CD4-positive, alpha-beta memory T cell (primary cell): ENCODE results near the gene ATXN1. TPM values are rescaled to one million over a fixed set of nuclear protein-coding genes. Genes with fewer than 3 reads are reported as not detected.

Experiments
- CTCF ChIA-PET: fragments of 350-600 bp; sonication (Branson Sonifier 250); formaldehyde crosslinking; loops from one replicate; lab custom pipeline; 2021; ENCODE audit warnings: inconsistent platforms; ENCODE audit not compliant: partially characterized antibody; lab: Charles Lee
- POLR2A ChIA-PET: fragments of 350-600 bp; sonication (Branson Sonifier 250); formaldehyde crosslinking; loops from one replicate; lab custom pipeline; 2021; ENCODE audit not compliant: partially characterized antibody; lab: Charles Lee
- DNase-seq, 5 donors: peaks; one replicate each; pipeline versions ENCODE4 v3.0.0 to v3.0.0-alpha.2; 2020 to 2022; ENCODE audit warnings: mixed read lengths in 1 of 5
- H3K27ac ChIP-seq: one replicate; pipeline ENCODE4 v1.7.0; 2013; ENCODE audit warnings: low read depth, low read length
- H3K27me3 ChIP-seq: 2 replicates; pipeline ENCODE4 v1.7.0; 2013; ENCODE audit warnings: mild to moderate bottlenecking, low read length, moderate library complexity; ENCODE audit not compliant: insufficient read depth
- H3K36me3 ChIP-seq: 2 replicates; pipeline ENCODE4 v1.7.0; 2013; ENCODE audit warnings: mild to moderate bottlenecking, low read length, moderate library complexity; ENCODE audit not compliant: insufficient read depth
- H3K4me1 ChIP-seq: 2 replicates; pipeline ENCODE4 v1.7.0; 2013; ENCODE audit warnings: mild to moderate bottlenecking, low read length, moderate library complexity; ENCODE audit not compliant: insufficient read depth
- H3K4me3 ChIP-seq, 2 donors: one replicate each; pipeline ENCODE4 v1.7.0; 2013; ENCODE audit warnings: low read length in 2 of 2, mild to moderate bottlenecking in 1 of 2
- H3K9me3 ChIP-seq, 2 donors: one replicate each; pipeline ENCODE4 v1.7.0; 2013; ENCODE audit warnings: low read length in 2 of 2, control low read depth in 1 of 2; ENCODE audit not compliant: control insufficient read depth in 1 of 2
- H3K27ac Mint-ChIP-seq, 7 donors: one replicate each; pipeline ENCODE4 v1.8.0; 2020 to 2021; ENCODE audit warnings: mixed read lengths in 7 of 7, mild to moderate bottlenecking in 6 of 7, inconsistent platforms in 3 of 7, moderate library complexity in 3 of 7
- H3K27me3 Mint-ChIP-seq, 2 donors: one replicate each; pipeline ENCODE4 v1.8.0; 2020 to 2021; ENCODE audit warnings: mixed read lengths in 2 of 2
- H3K36me3 Mint-ChIP-seq, 2 donors: one replicate each; pipeline ENCODE4 v1.8.0; 2020 to 2021; ENCODE audit warnings: mixed read lengths in 2 of 2, inconsistent platforms in 1 of 2, mild to moderate bottlenecking in 1 of 2
- H3K4me1 Mint-ChIP-seq, 4 donors: one replicate each; pipeline ENCODE4 v1.8.0; 2020 to 2021; ENCODE audit warnings: mixed read lengths in 4 of 4, mild to moderate bottlenecking in 1 of 4
- H3K4me3 Mint-ChIP-seq, 8 donors: one replicate each; pipeline ENCODE4 v1.8.0; 2020 to 2021; ENCODE audit warnings: mixed read lengths in 8 of 8, mild to moderate bottlenecking in 7 of 8, moderate library complexity in 6 of 8, inconsistent platforms in 3 of 8
- H3K9me3 Mint-ChIP-seq, 8 donors: one replicate each; pipeline ENCODE4 v1.8.0; 2020 to 2021; ENCODE audit warnings: mixed read lengths in 8 of 8, mild to moderate bottlenecking in 5 of 8, inconsistent platforms in 3 of 8, moderate library complexity in 1 of 8
- intact Hi-C: fragments of 100-400 bp; cut with micrococcal nuclease; formaldehyde crosslinking; loops from one replicate; pipeline ENCODE4 v1.15.1; 2023
- polyA plus RNA-seq, 2 donors: library from polyadenylated mRNA; unstranded; fragments of 300-500 nt; fragmentation: Illumina TruSeq; gene quantifications; one replicate each; pipeline ENCODE4 v1.2.3, GENCODE V29; 2021
- total RNA-seq, 2 experiments: library from RNA; stranded (reverse); gene quantifications; one replicate each; pipeline ENCODE4 v1.2.3, GENCODE V29; 2021

Gene ATXN1
- total and polyA plus RNA-seq, 4 experiments from 2014 or later = 10.5 to 97.4 (median 56.9) TPM

DNA sequence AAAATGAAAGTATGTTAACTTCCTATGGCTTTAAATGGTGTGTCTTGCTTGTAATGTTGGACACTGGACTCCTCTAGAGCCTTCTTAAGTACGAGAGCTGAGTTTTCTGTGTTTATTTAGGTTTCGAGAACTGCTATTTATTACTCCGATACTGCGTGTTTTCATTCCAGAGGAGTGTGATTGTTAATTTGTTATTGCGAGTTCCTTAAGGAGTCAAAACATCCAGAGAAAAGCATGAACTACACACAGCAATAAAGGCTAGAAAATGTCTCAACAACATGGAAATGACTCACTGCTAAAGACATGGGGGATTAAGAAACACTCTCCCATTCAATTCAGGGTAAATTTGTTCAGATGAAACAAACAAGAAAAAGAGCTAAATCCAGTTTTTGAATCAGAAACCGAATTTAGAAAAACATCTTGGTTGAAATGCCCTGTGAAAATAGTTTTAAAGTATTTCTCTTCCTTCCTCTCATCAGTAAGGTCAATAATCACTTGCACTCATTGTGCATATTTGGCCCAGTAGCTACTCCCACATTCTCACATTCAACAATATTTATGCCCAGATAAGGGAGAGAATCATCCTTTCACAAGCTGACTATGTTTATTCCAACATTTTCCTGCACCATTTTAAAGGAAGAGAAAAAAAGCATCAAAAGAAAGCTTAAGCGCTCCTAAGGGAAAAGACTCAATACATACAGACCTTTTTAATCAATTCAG, 36.0 kb downstream of the ATXN1 start:
- peak overlapping the region in 2 of 7 donors; percentile 45 to 74 for H3K27ac Mint-ChIP-seq
- H3K27me3 ChIP-seq = no peaks in the 10 kb centered on the region
- H3K27ac ChIP-seq = no peak overlapping the region
- intact Hi-C loops = no loop called here
- ChIA-PET POLR2A (interaction anchor here (0.7 kb wide), 1 partner anchor 66 kb away, joined by 3 read pairs; no protein-coding TSS in a partner anchor), CTCF (interaction anchor here (1.3 to 3.0 kb wide), 6 partner anchors 8 to 214 kb away, joined by 3 to 15 read pairs (median 9); no protein-coding TSS in a partner anchor)
- no peak overlapping the region for H3K4me3 ChIP-seq
- no peaks in the 10 kb centered on the region for H3K27me3 Mint-ChIP-seq
- peaks cover 3 to 14% of the 10 kb centered on the region in 2 donors for H3K36me3 Mint-ChIP-seq
- no peaks in the 10 kb centered on the region for H3K9me3 Mint-ChIP-seq
- DNase-seq = no peak
- H3K4me1 Mint-ChIP-seq = peaks cover 22 to 63% (median 45%) of the 10 kb centered on the region in 4 donors
- no peak overlapping the region for H3K4me3 Mint-ChIP-seq
- no peaks in the 10 kb centered on the region for H3K9me3 ChIP-seq
- peaks cover 36% of the 10 kb centered on the region for H3K4me1 ChIP-seq
- H3K36me3 ChIP-seq = no peaks in the 10 kb centered on the region

DNA sequence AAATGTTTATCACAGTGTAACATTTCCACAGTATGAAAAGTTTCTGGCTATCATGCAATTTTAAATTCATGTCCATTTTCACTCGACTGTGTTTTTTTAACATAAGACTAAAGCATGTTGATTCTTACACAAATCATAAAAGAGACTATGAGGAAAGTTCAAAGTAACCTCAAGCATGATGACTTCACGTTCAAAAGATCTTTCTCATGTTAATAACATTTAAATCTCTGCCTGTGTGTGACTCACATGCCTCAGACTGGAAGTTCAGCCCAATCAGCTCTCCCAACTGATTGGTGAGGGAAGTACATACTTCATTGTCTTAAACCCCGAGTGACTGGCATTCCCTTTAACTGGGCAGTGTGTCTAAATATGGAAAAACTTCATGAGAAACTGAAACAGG, 37.4 kb downstream of the ATXN1 start:
- Histone ChIP-seq H3K4me1 (peaks cover 24% of the 10 kb centered on the region), H3K27me3 (no peaks in the 10 kb centered on the region), H3K4me3 (no peak overlapping the region), H3K9me3 (no peaks in the 10 kb centered on the region), H3K27ac (no peak overlapping the region), H3K36me3 (no peaks in the 10 kb centered on the region)
- POLR2A ChIA-PET = interaction anchor here (1.6 kb wide), 1 partner anchor 38 kb away, joined by 3 read pairs; no protein-coding TSS in a partner anchor
- DNase-seq = peak in 1 of 5 donors; percentile 60
- Mint-ChIP-seq H3K27ac (peak overlapping the region in 6 of 7 donors; percentile 30 to 82 (median 70)), H3K36me3 (peaks cover 3 to 10% of the 10 kb centered on the region in 2 donors), H3K4me3 (peak overlapping the region in 2 of 8 donors; percentile 23 to 57), H3K27me3 (no peaks in the 10 kb centered on the region), H3K4me1 (peaks cover 18 to 67% (median 42%) of the 10 kb centered on the region in 4 donors), H3K9me3 (no peaks in the 10 kb centered on the region)
- intact Hi-C loops = no loop called here
- CTCF ChIA-PET = interaction anchor here (1.3 to 3.0 kb wide), 4 partner anchors 9 to 213 kb away, joined by 3 to 14 read pairs (median 4); no protein-coding TSS in a partner anchor

DNA sequence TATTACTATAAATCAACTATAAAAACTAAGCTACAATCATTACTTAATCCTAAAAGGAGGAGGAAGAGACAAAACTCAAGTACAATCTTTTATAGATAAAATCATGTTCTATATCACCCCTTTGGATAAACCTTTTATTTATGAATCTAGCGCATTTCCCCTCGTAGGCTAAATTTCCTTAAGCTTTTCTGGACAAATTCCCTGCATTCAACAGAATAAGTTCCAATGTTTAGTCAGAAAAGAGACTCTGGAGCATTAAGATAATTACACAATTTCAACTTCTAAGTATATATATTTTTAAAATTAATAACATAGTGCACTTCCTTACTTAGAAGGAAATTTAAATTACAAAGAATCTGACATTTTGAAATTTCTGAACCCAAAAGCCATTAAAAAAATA, 37.9 kb downstream of the ATXN1 start:
- no peaks in the 10 kb centered on the region for H3K27me3 ChIP-seq
- no peak for DNase-seq
- CTCF ChIA-PET = interaction anchor here (1.3 to 3.0 kb wide), 4 partner anchors 10 to 212 kb away, joined by 3 to 14 read pairs (median 4); partner anchors contain the start of gene ATXN1
- Mint-ChIP-seq H3K36me3 (peaks cover 3 to 10% of the 10 kb centered on the region in 2 donors), H3K9me3 (no peaks in the 10 kb centered on the region), H3K4me1 (peaks cover 19 to 67% (median 40%) of the 10 kb centered on the region in 4 donors), H3K27ac (peak overlapping the region in 1 of 7 donors; percentile 42), H3K4me3 (no peak overlapping the region), H3K27me3 (no peaks in the 10 kb centered on the region)
- POLR2A ChIA-PET = interaction anchor here (1.6 kb wide), 1 partner anchor 38 kb away, joined by 3 read pairs; no protein-coding TSS in a partner anchor
- no peak overlapping the region for H3K4me3 ChIP-seq
- H3K36me3 ChIP-seq = no peaks in the 10 kb centered on the region
- H3K27ac ChIP-seq = no peak overlapping the region
- intact Hi-C loops = no loop called here
- no peaks in the 10 kb centered on the region for H3K9me3 ChIP-seq
- peaks cover 21% of the 10 kb centered on the region for H3K4me1 ChIP-seq

DNA sequence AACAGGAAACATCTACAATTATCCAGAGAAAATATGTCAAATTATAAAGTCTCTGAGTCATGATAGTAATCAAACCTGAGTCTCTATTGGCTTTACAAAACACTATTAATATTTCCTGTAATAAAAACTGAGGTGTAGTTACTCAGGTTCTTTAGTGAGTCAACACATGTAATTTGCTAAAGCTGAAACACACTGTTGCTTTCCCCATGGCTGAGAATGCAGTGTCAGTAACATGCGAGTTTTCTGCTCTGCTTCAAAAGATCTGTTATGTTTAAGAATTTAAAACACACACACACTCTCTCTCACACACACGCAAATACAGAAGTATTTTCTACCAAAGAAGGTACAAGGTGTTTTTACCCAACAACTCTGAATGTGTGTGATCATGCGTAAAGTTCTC, 38.6 kb downstream of the ATXN1 start:
- Histone ChIP-seq H3K4me1 (peaks cover 21% of the 10 kb centered on the region), H3K27ac (no peak overlapping the region), H3K36me3 (no peaks in the 10 kb centered on the region), H3K9me3 (no peaks in the 10 kb centered on the region), H3K4me3 (no peak overlapping the region), H3K27me3 (no peaks in the 10 kb centered on the region)
- ChIA-PET POLR2A (interaction anchor here (1.3 to 3.0 kb wide), 2 partner anchors 9 to 23 kb away, joined by 3 to 13 read pairs; no protein-coding TSS in a partner anchor), CTCF (interaction anchor here (1.4 kb wide), 1 partner anchor 39 kb away, joined by 4 read pairs; the partner anchor contains the start of gene ATXN1)
- DNase-seq = no peak
- H3K36me3 Mint-ChIP-seq = peaks cover 8 to 10% of the 10 kb centered on the region in 2 donors
- H3K4me1 Mint-ChIP-seq = peaks cover 24 to 67% (median 40%) of the 10 kb centered on the region in 4 donors
- intact Hi-C loops = no loop called here
- H3K27ac Mint-ChIP-seq = peak overlapping the region in 2 of 7 donors; percentile 18 to 24
- no peaks in the 10 kb centered on the region for H3K9me3 Mint-ChIP-seq
- H3K27me3 Mint-ChIP-seq = no peaks in the 10 kb centered on the region
- H3K4me3 Mint-ChIP-seq = no peak overlapping the region

DNA sequence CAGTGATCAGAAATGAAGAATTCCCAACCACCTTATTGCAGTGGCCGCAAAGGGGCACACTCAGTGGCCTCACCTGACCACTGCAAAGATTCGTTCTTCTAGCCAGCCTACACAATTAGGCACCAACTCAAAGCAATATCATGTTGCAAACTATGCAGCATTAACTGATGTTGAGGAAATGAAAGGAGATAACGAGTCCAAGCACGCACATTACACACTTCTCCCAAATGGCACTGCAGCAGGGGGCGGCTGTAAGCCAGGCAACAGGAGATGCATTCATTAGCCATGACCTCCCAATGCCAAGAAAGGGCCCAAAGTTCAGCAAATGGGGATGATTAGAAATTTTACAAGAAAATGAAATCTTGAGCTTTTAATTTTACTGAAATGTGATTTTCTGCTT, 39.3 kb downstream of the ATXN1 start:
- intact Hi-C loops = no loop called here
- Mint-ChIP-seq H3K27ac (peak overlapping the region in 4 of 7 donors; percentile 8 to 67 (median 29)), H3K9me3 (no peaks in the 10 kb centered on the region), H3K4me1 (peaks cover 25 to 73% (median 43%) of the 10 kb centered on the region in 4 donors), H3K27me3 (no peaks in the 10 kb centered on the region), H3K36me3 (peaks cover 12 to 13% of the 10 kb centered on the region in 2 donors), H3K4me3 (no peak overlapping the region)
- H3K27me3 ChIP-seq = no peaks in the 10 kb centered on the region
- H3K36me3 ChIP-seq = no peaks in the 10 kb centered on the region
- H3K4me3 ChIP-seq = no peak overlapping the region
- no peak for DNase-seq
- no peak overlapping the region for H3K27ac ChIP-seq
- CTCF ChIA-PET = interaction anchor here (0.7 to 1.7 kb wide), 6 partner anchors 9 to 208 kb away, joined by 3 to 5 read pairs (median 4); partner anchors contain the start of gene ATXN1
- POLR2A ChIA-PET = interaction anchor here (1.3 to 3.0 kb wide), 3 partner anchors 10 to 40 kb away, joined by 3 to 13 read pairs (median 4); partner anchors contain the start of gene ATXN1
- H3K4me1 ChIP-seq = peaks cover 21% of the 10 kb centered on the region
- no peaks in the 10 kb centered on the region for H3K9me3 ChIP-seq

DNA sequence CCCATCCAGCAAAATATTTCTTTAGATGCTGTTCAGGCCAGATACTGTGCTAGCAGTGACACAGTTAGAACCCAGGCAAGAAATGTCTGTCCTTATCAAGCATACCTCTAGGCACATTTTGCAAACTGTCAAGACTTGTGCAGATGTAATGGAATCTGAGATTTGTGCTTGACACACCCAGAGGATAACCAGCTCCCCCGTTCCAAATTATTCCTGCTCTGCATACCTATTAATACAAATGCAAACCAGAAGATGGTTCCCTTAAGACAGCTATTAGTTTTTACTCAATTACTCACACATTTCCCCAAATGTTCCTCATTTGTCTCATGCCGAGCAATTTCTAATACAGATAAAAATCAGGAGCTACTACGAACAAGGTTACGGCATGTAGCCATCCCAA, 40.4 kb downstream of the ATXN1 start:
- POLR2A ChIA-PET = interaction anchor here (0.5 to 3.0 kb wide), 4 partner anchors 11 to 217 kb away, joined by 3 to 13 read pairs (median 4); partner anchors contain the start of gene ATXN1
- peaks cover 26 to 76% (median 44%) of the 10 kb centered on the region in 4 donors for H3K4me1 Mint-ChIP-seq
- intact Hi-C loops = no loop called here
- Histone ChIP-seq H3K27ac (no peak overlapping the region), H3K4me1 (peaks cover 21% of the 10 kb centered on the region), H3K4me3 (no peak overlapping the region), H3K27me3 (no peaks in the 10 kb centered on the region), H3K9me3 (no peaks in the 10 kb centered on the region), H3K36me3 (no peaks in the 10 kb centered on the region)
- no peak overlapping the region for H3K27ac Mint-ChIP-seq
- peaks cover 12% of the 10 kb centered on the region in 2 donors for H3K36me3 Mint-ChIP-seq
- no peaks in the 10 kb centered on the region for H3K27me3 Mint-ChIP-seq
- H3K4me3 Mint-ChIP-seq = no peak overlapping the region
- H3K9me3 Mint-ChIP-seq = no peaks in the 10 kb centered on the region
- CTCF ChIA-PET = interaction anchor here (0.7 to 1.7 kb wide), 8 partner anchors 9 to 207 kb away, joined by 3 to 5 read pairs (median 4); no protein-coding TSS in a partner anchor
- DNase-seq = no peak
